GM12892 (cell line): ENCODE measurements around the gene TLE2.

Experiments used
- DNase-seq: peaks from one replicate; pipeline ENCODE4 v3.0.0; 2011; ENCODE audit not compliant: insufficient read length
- FAIRE-seq: peaks from 2 replicates; lab custom pipeline; 2011; peaks lifted over from hg19 to GRCh38; lab: Jason Lieb, UNC
- POLR2A ChIP-seq: IDR thresholded peaks from 2 replicates; pipeline ENCODE4 v1.6.1; 2011; ENCODE audit warnings: low read depth, low read length, control low read depth
- POLR2AphosphoS5 ChIP-seq: IDR thresholded peaks from 2 replicates; pipeline ENCODE4 v1.6.1; 2011; ENCODE audit warnings: low read depth, low read length, control low read depth
- TAF1 ChIP-seq: IDR thresholded peaks from 2 replicates; pipeline ENCODE4 v1.6.1; 2011; ENCODE audit warnings: low read depth, mild to moderate bottlenecking, control low read depth, low read length, borderline replicate concordance

Gene TLE2

GRCh38 chr19:3062165-3063105 is 33.4 kb upstream of the TLE2 start, which contains the start of gene TLE5:
TSS of gene TLE5 (minus strand) at chr19:3062495. CDS start at chr19:3062200, 295 bp downstream.
- DNase-seq (peak; percentile 83), FAIRE-seq (peak; percentile 89)
- TF ChIP-seq POLR2AphosphoS5 (no peak), POLR2A (peak; percentile 41; the same call in 1 of the 2 replicates)

- FAIRE-seq (peak; percentile 87), DNase-seq (peak; percentile 83)
Measured at GRCh38 chr19:3061182-3062161, 32.4 kb upstream of the TLE2 start.

GRCh38 chr19:3060857-3061181 is 31.7 kb upstream of the TLE2 start:
- FAIRE-seq (no peak), DNase-seq (no peak)
- TF ChIP-seq TAF1: no peak

More at GRCh38 chr19:3061182-3062161, 32.4 kb upstream of the TLE2 start:
- TF ChIP-seq POLR2AphosphoS5: no peak

- no peak for FAIRE-seq
Measured at GRCh38 chr19:3059653-3060052, 30.6 kb upstream of the TLE2 start.

GRCh38 chr19:3058821-3059314 is 29.8 kb upstream of the TLE2 start:
- no peak for DNase-seq
- TF ChIP-seq POLR2A: no peak
- TF ChIP-seq TAF1: no peak
- TF ChIP-seq POLR2AphosphoS5: no peak
- no peak for FAIRE-seq

More at GRCh38 chr19:3059653-3060052, 30.6 kb upstream of the TLE2 start:
- no peak for DNase-seq
- TF ChIP-seq POLR2AphosphoS5 (peak; percentile 25; the same call in 1 of the 2 replicates), TAF1 (no peak), POLR2A (no peak)

GRCh38 chr19:3058009-3058820 is 29.1 kb upstream of the TLE2 start:
- DNase-seq (no peak), FAIRE-seq (no peak)
- no peak for TF ChIP-seq POLR2A
- no peak for TF ChIP-seq TAF1
- no peak for TF ChIP-seq POLR2AphosphoS5

- DNase-seq (no peak), FAIRE-seq (no peak)
- TF ChIP-seq POLR2AphosphoS5 (no peak), POLR2A (no peak), TAF1 (no peak)
Measured at GRCh38 chr19:3057275-3057714, 28.2 kb upstream of the TLE2 start.

GRCh38 chr19:3056417-3057088 is 27.5 kb upstream of the TLE2 start:
- DNase-seq: no peak
- no peak for TF ChIP-seq TAF1
- 0 out of 2 replicates have a peak, but pooled peaks have one; percentile 4 for TF ChIP-seq POLR2A
- 0 out of 2 replicates have a peak, but pooled peaks have one; percentile 42 for TF ChIP-seq POLR2AphosphoS5
- FAIRE-seq: no peak

GRCh38 chr19:3055741-3056416 is 26.8 kb upstream of the TLE2 start:
- DNase-seq: no peak
- TF ChIP-seq TAF1 (no peak), POLR2AphosphoS5 (no peak), POLR2A (no peak)
- FAIRE-seq: no peak
